GM18907 (cell line): ENCODE data around the gene SCTR.
A peak's percentile ranks its signal among the peaks of the same experiment; 100 is the strongest.
"Not testable (repeated sequence)": the region's sequence is repeated elsewhere in the genome, so short reads cannot be mapped to it uniquely, and the experiment has no call there.

ENCODE experiments used
- ATAC-seq: cut with Tn5 transposase; IDR thresholded peaks from one replicate; pipeline ENCODE4 v1.9.1; 2021; ENCODE audit warnings: mild to moderate bottlenecking, moderate library complexity; ENCODE audit not compliant: unreplicated experiment

The SCTR gene

GRCh38 chr2:119417908-119418307, 106.4 kb downstream of the SCTR start:
- no peak for ATAC-seq

- ATAC-seq: peak; percentile 58
These were observed 107.9 kb downstream of the SCTR start for GRCh38 chr2:119416299-119416923.

DNA sequence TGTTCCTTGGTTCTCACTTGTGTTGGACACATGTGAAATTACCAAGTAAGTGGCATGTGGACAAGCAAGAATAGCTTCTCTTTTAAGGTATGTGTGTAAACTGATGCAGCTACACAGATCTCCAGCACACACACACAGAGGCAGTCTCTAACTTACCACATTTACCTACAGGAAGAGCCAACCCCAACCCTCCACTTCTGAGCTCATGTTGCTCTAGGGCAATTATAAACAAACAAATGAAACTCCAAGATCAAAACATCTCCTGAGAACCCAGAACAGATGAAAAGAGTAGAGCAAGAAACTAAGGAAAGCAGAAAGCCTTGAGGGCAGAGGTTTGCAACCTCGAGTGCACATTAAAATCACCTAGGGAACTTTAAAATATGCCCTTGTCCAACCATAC, 108.7 kb downstream of the SCTR start:
- ATAC-seq: no peak

GRCh38 chr2:119414894-119415293, 109.4 kb downstream of the SCTR start:
- no peak for ATAC-seq

DNA sequence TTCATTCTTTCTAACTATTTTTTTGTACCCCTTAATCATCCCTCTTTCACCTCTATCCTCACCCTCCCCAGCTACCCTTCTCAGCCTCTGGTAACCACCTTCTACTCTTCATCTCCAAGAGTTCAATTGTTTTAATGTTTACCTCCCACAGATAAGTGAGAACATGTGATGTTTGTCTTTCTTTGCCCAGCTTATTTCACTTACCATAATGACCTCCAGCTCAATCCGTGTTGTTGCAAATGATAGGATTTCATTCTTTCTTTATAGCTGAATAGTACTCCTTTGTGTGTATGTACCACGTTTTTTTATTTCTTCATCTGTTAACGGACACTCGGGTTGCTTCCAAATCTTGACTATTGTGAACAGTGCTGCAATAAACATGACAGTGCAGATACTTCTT, 114.8 kb downstream of the SCTR start:
- ATAC-seq: no peak

GRCh38 chr2:119408221-119408619, 116.1 kb downstream of the SCTR start:
- peak; percentile 32 for ATAC-seq

DNA sequence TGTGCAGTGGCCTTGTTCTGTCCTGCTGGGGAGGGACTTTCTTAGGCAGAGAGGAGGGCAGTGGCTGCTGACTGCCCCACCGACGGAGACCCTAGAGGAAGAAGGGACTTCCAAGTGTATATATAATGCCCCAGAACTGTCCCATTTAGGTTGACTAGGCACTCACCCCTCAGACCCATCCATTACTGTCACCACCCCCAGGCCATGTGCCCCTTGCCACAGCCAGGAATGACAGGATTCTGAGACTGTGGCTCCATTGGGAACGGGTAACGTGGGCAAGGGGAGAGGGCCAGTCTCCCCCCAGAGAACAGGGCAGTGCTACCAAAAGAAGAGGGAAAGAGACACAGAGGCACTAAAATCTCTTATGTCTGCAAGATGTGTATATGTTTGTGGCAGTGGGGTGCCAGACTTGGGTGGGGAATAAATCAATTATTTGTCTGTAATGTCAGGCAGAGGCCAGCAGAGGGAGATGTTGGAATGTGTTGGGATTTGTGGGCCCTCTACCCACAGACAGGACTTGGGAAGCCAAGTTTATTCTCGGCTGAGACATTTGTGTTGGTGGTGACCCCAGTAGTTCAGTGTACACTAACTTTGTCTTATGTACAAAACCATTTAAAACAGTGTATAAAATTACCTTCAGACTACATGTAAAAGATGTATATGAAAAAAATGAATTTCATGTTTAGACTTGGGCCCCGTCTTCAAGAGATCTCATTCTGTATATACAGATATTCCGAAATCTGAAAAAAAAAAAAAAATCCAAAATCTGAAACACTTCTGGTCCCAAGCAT, 116.7 kb downstream of the SCTR start:
- ATAC-seq: peak; percentile 55

DNA sequence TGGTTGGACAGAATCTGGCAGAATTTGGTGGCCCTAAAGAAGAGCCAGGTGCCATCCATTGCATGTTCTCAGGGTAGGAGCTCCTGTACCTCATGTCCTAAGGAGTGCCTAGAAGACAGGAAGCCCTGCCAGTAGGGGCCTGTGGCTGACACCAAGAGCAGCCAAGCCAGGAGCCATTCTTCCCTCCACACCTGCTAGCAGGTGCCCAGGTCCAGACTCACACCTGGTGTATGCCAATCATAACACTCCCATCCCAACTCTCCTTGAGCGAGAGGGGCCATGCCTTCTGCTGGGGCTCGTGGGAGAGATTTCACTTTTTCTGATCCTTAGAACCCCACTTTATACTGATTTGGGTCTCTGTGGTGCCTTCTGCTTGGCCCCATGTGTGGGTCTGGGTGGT, 119.1 kb downstream of the SCTR start:
- ATAC-seq: no peak

- ATAC-seq: not testable (repeated sequence)
These were observed 120.7 kb downstream of the SCTR start for GRCh38 chr2:119403618-119404017.

GRCh38 chr2:119402645-119403560, 121.4 kb downstream of the SCTR start:
- ATAC-seq: no peak

DNA sequence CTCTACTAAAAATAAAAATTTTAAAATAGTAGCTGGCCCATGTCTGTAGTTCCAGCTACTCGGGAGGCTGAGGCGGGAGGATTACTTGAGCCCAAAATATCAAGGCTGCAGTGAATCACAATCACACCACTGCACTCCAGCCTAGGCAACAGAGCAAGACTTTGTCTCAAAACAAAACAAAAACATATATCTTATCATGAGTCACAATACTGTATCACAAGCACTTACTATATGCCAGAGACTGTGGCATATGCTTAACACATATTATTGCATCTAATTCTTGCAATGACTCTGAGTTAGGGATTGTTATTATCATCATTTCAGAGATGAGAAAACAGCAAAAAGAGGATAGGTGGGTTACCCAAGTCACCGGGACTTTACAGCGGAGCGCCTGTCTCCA, 122.2 kb downstream of the SCTR start:
- no peak for ATAC-seq

DNA sequence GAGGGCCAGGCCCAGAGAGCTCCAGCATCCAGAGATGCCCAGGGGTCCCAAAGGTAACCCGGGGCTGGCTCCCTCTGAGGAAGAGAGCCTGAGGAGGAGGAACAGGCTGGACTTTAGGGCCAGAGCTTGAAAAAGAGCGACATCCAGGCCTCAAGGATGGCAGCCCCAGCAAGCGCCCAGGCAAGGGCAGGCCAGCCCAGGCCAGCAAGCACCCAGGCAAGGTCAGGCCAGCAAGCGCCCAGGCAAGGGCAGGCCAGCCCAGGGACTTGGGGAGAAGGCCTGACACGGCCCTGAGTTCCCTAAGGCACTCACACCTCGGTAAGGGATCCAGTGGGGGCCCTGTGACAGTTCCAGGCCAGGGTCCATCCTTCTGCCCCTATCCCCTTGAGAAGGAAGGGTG, 127.1 kb downstream of the SCTR start:
- ATAC-seq: no peak

DNA sequence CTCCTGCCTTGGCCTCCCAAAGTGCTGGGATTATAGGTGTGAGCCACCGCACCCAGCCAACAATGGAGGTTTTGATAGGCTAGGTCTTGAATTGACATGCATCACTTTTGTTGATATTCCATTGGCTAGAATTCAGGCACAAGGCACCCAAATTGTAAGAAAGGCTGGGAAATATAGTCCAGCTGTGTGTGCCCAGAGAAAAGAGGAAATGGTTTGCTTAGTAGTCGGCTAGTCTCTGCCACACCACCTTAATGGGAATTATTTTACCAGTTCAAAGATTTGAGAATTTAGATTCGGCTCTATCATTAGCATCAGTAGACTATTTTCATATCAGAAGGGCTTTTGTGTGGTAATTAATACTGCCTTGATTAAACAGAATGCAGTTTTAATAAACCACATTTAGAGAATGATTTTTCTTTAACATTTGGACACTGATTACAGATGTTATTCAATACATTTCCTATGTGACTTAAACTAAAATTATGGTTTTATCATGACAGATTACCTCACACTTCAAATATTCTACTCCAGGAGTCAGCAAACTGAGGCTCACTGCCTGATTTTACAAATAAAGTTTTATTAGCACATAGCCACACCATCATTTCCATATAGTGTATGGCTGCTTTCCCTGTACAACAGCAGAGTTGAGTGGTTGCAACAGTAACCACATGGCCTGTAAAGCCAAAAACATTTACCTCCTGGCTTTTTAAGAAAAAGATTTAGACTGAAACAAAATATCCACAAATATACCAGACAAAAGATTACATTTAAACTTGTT, 130.1 kb downstream of the SCTR start:
- no peak for ATAC-seq
